ENCODE data around the gene DNAJA3. TPM values are rescaled to one million over a fixed set of nuclear protein-coding genes. Genes with fewer than 3 reads are reported as not detected.

The DNAJA3 gene
- total RNA-seq, 1 donor from 2014 or later, result 71.2 TPM

DNA sequence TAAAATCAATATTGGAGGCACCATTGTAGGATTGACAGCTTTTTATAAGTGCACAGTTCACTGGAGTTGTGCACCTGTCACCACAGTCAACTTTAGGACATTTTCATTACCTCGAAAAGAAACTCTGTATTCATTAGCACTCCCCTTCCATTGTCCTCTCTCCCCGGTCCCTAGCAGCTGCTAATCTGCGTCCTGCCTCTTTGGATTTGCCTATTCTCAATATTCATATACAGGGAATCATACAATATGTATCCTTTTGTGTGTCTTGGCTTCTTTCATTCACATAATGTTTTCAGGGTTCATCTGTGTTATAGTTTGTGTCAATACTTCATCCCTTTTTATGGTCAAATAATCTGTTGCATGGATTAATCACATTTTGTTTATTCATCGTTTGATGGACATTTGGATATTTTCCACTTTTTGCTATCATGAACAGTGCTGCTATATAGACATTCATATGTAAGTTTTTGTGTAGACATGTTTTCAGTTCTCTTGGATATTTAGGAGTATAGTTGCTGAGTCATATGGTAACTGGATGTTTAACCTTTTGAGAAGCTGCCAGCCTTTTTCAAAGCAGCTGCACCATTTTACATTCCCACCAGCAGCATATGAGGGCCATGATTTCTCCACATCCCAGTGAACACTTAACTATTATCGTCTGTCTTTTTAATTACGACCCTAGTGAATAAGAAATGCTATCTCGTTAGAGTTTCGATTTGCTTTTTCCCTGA, 9.8 kb downstream of the DNAJA3 start:
- DNase-seq (ENCODE audit: low read depth), result no peak
- peaks cover 2% of the 10 kb centered on the region for H3K36me3 ChIP-seq (ENCODE audit: control insufficient read depth, insufficient read depth, low read length)

DNA sequence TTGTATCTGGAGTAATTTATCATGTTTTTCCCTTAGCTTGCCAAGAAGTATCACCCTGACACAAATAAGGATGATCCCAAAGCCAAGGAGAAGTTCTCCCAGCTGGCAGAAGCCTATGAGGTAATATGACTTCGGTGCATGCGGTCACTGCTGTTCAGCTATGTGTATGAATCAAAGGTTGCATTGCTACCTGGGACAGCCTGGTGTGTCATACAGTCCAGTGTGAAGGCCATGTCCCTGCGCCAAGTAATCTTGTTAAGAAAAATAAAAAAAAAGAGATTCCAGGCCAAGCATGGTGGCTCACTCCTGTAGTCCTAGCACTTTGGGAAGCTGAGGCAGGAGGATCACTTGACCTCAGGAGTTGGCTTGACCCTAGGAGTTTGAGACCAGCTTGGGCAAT, 11.7 kb downstream of the DNAJA3 start:
- no peaks in the 10 kb centered on the region for H3K27me3 ChIP-seq (ENCODE audit: control insufficient read depth, insufficient read depth, low read length)
- peaks cover 4% of the 10 kb centered on the region for H3K36me3 ChIP-seq (ENCODE audit: control insufficient read depth, insufficient read depth, low read length)
- H3K4me3 ChIP-seq (ENCODE audit: low read depth, low read length), result no peak overlapping the region
- no peak for DNase-seq (ENCODE audit: low read depth)
- TF ChIP-seq, protein P1, sequence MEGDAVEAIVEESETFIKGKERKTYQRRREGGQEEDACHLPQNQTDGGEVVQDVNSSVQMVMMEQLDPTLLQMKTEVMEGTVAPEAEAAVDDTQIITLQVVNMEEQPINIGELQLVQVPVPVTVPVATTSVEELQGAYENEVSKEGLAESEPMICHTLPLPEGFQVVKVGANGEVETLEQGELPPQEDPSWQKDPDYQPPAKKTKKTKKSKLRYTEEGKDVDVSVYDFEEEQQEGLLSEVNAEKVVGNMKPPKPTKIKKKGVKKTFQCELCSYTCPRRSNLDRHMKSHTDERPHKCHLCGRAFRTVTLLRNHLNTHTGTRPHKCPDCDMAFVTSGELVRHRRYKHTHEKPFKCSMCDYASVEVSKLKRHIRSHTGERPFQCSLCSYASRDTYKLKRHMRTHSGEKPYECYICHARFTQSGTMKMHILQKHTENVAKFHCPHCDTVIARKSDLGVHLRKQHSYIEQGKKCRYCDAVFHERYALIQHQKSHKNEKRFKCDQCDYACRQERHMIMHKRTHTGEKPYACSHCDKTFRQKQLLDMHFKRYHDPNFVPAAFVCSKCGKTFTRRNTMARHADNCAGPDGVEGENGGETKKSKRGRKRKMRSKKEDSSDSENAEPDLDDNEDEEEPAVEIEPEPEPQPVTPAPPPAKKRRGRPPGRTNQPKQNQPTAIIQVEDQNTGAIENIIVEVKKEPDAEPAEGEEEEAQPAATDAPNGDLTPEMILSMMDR (IDR thresholded peaks at IDR 0.05; ENCODE audit: insufficient read depth, low read length, poor library complexity, severe bottlenecking), result no peak

More for the DNA sequence above, 9.8 kb downstream of the DNAJA3 start:
- TF ChIP-seq, protein P1 (IDR thresholded peaks at IDR 0.05; ENCODE audit: insufficient read depth, low read length, poor library complexity, severe bottlenecking), result no peak
- Histone ChIP-seq H3K27me3 (ENCODE audit: control insufficient read depth, insufficient read depth, low read length) (no peaks in the 10 kb centered on the region), H3K4me3 (ENCODE audit: low read depth, low read length) (no peak overlapping the region)

DNA sequence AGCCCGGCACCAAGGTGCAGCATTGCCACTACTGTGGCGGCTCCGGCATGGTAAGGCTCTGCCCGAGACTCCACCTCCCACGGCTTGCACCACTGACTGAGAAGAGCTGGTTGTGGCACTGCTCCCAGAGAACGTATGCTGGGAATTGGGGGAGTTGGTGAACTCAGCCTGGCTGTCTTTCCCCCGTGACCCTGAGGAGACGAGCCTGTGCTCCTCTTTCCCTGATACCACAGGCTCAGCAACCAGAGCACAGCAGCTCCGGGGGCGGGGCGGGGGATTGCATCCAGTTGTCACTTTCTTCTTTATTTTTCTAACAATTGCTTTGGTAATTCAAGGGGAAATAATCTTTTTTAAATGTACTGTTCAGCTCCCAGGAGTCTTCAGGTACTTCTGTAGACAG, 16.7 kb downstream of the DNAJA3 start:
- no peak overlapping the region for H3K4me3 ChIP-seq (ENCODE audit: low read depth, low read length)
- DNase-seq (ENCODE audit: low read depth), result no peak
- TF ChIP-seq, protein P1 (IDR thresholded peaks at IDR 0.05; ENCODE audit: insufficient read depth, low read length, poor library complexity, severe bottlenecking), result no peak
- H3K27me3 ChIP-seq (ENCODE audit: control insufficient read depth, insufficient read depth, low read length), result no peaks in the 10 kb centered on the region
- peaks cover 2% of the 10 kb centered on the region for H3K36me3 ChIP-seq (ENCODE audit: control insufficient read depth, insufficient read depth, low read length)

DNA sequence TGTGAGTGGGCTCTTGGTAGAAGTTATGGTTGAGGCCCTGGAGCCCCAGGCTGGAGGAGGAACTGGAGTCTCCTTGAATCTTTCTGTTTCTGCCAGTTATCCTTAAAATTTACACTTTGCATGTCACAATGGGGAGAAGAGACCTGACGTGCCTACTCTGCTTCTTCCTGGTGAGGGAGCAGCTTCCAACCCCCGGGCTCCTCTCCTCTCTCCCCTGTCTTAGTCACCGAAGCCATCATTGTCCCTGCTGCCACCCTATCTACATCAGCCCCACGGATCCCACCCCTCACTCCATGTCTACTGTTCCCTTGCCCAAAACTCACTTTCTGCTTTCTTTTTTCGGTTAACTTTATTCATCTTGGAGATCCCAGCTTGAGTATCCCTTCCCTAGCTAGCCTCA, 17.6 kb downstream of the DNAJA3 start:
- TF ChIP-seq, protein P1 (IDR thresholded peaks at IDR 0.05; ENCODE audit: insufficient read depth, low read length, poor library complexity, severe bottlenecking), result no peak
- peaks cover 2% of the 10 kb centered on the region for H3K36me3 ChIP-seq (ENCODE audit: control insufficient read depth, insufficient read depth, low read length)
- H3K4me3 ChIP-seq (ENCODE audit: low read depth, low read length), result no peak overlapping the region
- no peak for DNase-seq (ENCODE audit: low read depth)
- H3K27me3 ChIP-seq (ENCODE audit: control insufficient read depth, insufficient read depth, low read length), result no peaks in the 10 kb centered on the region

DNA sequence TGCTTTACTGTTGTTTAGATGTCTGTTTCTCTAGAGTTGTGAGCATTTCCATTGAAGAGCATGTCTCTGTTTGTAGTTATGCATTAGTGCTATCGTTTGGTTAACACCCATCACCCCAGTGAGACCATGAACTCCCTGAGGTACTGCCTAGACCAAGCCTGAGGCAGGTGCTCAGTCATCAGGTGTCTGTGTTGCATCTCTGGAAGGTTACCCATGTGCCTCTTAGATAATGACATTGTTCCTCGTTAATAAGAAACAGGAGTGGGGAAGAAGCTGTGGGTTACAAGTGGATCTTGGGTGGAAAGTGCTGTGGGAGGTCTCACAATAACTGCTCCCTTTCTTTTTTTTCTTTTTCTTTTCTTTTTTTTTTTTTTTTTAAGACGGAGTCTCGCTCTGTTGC, 18.3 kb downstream of the DNAJA3 start:
- DNase-seq (ENCODE audit: low read depth), result no peak
- Histone ChIP-seq H3K4me3 (ENCODE audit: low read depth, low read length) (no peak overlapping the region), H3K27me3 (ENCODE audit: control insufficient read depth, insufficient read depth, low read length) (no peaks in the 10 kb centered on the region), H3K36me3 (ENCODE audit: control insufficient read depth, insufficient read depth, low read length) (peaks cover 2% of the 10 kb centered on the region)
- TF ChIP-seq, protein P1 (IDR thresholded peaks at IDR 0.05; ENCODE audit: insufficient read depth, low read length, poor library complexity, severe bottlenecking), result no peak

DNA sequence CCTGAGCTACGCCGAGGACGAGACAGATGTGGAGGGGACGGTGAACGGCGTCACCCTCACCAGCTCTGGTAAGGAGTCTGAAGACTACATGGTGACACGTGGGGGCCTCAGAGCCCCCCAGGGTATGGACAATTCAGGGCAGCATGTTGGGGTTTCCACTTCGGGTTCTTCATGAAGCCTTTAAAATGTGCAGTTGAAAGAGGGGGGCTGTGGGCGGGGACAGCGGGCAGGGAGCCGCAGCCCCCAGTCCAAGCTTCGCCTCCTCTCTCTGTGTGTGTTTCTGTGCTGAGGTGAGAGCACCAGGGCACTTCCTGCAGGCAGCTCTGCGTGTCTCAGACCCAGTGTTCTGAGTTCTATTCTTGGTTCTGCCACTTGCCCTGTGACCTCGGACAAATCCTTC, 24.8 kb downstream of the DNAJA3 start:
- TF ChIP-seq, protein P1 (IDR thresholded peaks at IDR 0.05; ENCODE audit: insufficient read depth, low read length, poor library complexity, severe bottlenecking), result no peak
- DNase-seq (ENCODE audit: low read depth), result no peak
- H3K27me3 ChIP-seq (ENCODE audit: control insufficient read depth, insufficient read depth, low read length), result no peaks in the 10 kb centered on the region
- H3K36me3 ChIP-seq (ENCODE audit: control insufficient read depth, insufficient read depth, low read length), result peaks cover 2% of the 10 kb centered on the region
- H3K4me3 ChIP-seq (ENCODE audit: low read depth, low read length), result no peak overlapping the region

Data from kidney epithelial cell (primary cell).